GM21825 (cell line): ENCODE results near the gene USF3.

ENCODE experiments used
- ATAC-seq: cut with Tn5 transposase; IDR thresholded peaks from one replicate; pipeline ENCODE4 v1.9.1; 2021; ENCODE audit warnings: mild to moderate bottlenecking, moderate library complexity; ENCODE audit not compliant: unreplicated experiment

USF3 gene

GRCh38 chr3:113615976-113616375 is 80.5 kb downstream of the USF3 start:
- ATAC-seq: no peak

GRCh38 chr3:113614402-113614801 is 82.0 kb downstream of the USF3 start:
- ATAC-seq: no peak

GRCh38 chr3:113607219-113607596 is 89.2 kb downstream of the USF3 start:
- ATAC-seq: no peak

- ATAC-seq: peak; percentile 99
Observed at GRCh38 chr3:113606539-113607218, 89.8 kb downstream of the USF3 start.

GRCh38 chr3:113602836-113603235 is 93.6 kb downstream of the USF3 start:
- ATAC-seq: no peak

GRCh38 chr3:113602256-113602655 is 94.2 kb downstream of the USF3 start:
- ATAC-seq: no peak

- ATAC-seq: no peak
Observed at GRCh38 chr3:113601240-113601639, 95.2 kb downstream of the USF3 start.

- no peak for ATAC-seq
Observed at GRCh38 chr3:113600418-113601182, 95.8 kb downstream of the USF3 start.
